HG02938 (cell line): ENCODE measurements around the gene CD80.
"Not testable (repeated sequence)": the region's sequence is repeated elsewhere in the genome, so short reads cannot be mapped to it uniquely, and the experiment has no call there.

Experiments
- ATAC-seq: cut with Tn5 transposase; IDR thresholded peaks from one replicate; pipeline ENCODE4 v1.9.1; 2021; ENCODE audit warnings: mild to moderate bottlenecking, moderate library complexity; ENCODE audit not compliant: unreplicated experiment

Gene CD80

GRCh38 chr3:119585208-119585607 lies 25.8 kb upstream of the CD80 start:
- no peak for ATAC-seq

DNA sequence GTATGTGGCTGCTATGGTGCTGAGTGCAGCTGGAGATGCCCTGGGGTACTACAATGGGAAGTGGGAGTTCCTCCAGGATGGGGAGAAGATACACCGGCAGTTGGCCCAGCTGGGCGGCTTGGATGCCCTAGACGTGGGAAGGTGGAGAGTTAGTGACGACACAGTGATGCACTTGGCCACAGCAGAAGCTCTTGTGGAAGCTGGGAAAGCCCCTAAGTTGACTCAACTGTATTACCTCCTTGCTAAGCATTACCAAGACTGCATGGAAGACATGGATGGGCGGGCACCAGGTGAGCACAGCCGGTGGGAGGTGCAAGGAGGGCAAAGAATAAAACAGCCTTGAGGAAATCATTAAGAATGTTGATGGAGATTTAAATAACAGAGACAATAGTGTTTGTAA lies 22.8 kb upstream of the CD80 start:
- peak; percentile 33 for ATAC-seq

GRCh38 chr3:119580067-119580760 lies 20.8 kb upstream of the CD80 start:
- ATAC-seq: peak; percentile 80

GRCh38 chr3:119579366-119580066 lies 20.1 kb upstream of the CD80 start, which contains the start of gene ADPRH:
ADPRH (plus strand) TSS chr3:119579492; CDS start chr3:119582170, 2,678 bp downstream.
- peak; percentile 48 for ATAC-seq

GRCh38 chr3:119575507-119575906 lies 16.1 kb upstream of the CD80 start:
- no peak for ATAC-seq

DNA sequence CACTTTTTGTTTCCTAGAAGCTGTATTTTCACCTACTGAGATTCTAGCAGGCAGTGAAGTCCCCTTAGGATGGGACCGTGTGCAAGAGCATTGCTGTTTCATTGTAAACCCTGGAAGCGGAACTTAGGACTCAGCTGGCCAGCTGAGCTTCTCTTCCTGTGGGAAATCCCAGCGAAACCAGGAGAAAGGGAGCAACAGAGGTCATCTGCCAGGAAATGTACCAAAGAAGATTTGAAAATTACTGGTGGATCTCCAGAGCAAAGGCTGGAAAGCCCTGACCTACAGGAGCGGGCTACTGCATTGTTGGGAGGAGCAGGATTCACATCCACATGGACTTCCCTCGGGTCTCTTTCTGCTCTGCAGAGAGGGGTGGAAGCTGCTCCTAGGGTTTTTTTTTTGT lies 12.3 kb upstream of the CD80 start:
- no peak for ATAC-seq

DNA sequence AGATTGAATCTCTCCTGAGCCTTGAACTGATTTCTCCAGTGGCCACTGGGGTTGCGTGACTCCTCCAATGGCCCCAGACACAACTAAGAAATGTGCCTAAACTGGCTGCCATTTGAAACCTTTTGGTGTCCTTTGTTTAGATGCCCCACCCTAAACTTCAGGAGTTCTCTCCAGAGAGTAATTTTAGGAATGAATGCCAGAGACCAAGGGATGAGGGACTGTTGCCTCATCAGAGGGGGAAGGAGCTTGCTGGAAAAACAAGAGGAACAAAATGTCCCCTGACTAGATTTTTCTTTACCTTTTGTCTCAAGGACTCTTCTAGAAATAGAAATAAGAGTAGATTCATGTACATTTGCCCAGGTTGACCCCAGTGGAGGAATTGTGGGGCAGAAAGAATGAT lies 11.8 kb upstream of the CD80 start:
- no peak for ATAC-seq

GRCh38 chr3:119570229-119570628 lies 10.8 kb upstream of the CD80 start:
- peak; percentile 54 for ATAC-seq

GRCh38 chr3:119569156-119569555 lies 9.7 kb upstream of the CD80 start:
- no peak for ATAC-seq

DNA sequence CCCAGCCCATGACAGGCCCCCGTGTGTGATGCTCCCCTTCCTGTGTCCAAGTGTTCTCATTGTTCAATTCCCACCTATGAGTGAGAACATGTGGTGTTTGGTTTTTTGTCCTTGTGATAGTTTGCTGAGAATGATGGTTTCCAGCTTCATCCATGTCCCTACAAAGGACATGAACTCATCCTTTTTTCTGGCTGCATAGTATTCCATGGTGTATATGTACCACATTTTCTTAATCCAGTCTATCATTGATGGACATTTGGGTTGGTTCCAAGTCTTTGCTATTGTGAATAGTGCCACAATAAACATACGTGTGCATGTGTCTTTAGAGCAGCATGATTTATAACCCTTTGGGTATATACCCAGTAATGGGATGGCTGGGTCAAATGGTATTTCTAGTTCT lies 3.9 kb upstream of the CD80 start:
- ATAC-seq: not testable (repeated sequence)

DNA sequence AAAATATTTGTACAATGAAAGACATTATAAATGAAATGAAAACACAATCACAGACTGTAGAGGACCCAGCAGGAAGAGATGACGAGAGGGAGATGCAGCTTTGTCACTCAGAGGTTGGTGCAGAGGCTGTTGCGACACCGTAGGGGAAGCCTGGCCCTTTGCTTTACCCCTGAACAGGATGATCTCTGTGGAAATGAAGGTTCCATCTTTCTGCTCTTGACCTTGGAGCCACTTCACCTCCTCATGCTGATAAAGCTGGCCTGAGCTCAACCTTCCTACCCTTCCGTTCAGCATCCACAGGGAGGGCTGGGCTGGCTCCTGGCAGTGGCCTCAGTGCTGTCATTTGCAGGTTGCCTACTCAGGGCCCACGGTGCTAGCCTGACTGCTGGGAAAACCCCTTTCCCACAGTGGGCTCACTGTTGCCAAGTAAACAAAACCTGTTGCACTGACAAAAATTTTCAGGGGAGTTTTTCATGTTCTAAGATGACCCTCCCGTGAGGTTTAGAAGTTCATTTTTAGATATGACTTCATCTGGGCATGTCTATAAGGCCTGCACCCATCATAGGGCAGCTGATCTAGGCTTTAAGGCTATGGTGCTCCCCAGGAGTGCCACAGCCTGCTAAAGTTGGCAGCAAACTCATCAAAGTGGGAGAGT lies 3.0 kb upstream of the CD80 start:
- peak; percentile 78 for ATAC-seq

DNA sequence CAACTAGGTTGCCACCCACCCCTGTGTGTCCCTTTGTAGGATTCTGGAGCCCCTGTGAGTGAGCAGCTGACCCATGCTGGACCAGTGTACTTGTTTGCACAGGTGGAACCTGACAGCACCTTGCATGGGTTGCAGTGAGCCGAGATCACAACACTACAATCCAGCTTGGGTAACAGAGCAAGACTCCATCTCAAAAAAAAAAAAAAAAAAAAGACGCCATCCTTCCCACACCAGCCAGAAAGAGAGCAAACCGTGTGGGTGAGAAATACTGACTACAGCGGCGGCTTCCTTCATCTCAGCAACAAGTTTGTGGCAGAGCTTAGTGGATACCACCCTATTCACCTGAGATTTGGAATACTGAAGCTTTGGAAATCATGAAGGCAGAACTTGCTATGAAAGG lies 746 bp upstream of the CD80 start:
- ATAC-seq: no peak

GRCh38 chr3:119558626-119559317 lies 642 bp downstream of the CD80 start:
- no peak for ATAC-seq

DNA sequence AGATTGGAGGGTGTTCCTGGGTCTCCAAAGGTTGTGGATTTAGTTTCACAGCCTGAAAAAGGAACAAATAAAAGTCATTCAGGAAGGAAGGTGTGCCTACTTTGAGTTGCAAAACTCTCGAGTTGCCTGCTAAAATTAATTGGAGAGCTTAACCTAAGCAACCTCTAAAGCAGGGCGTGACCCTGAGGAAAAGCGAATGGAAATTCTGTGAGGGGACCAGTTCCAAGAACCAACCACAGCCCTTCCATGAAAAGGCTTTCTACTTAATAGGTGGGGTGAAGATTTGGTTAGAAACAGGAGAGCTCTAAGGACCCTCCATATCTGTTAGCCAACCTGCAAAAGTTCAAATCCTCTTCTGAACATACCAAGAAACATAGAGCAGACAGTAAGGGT lies 1.5 kb downstream of the CD80 start:
- no peak for ATAC-seq

GRCh38 chr3:119557192-119557876 lies 2.1 kb downstream of the CD80 start:
- ATAC-seq: no peak

DNA sequence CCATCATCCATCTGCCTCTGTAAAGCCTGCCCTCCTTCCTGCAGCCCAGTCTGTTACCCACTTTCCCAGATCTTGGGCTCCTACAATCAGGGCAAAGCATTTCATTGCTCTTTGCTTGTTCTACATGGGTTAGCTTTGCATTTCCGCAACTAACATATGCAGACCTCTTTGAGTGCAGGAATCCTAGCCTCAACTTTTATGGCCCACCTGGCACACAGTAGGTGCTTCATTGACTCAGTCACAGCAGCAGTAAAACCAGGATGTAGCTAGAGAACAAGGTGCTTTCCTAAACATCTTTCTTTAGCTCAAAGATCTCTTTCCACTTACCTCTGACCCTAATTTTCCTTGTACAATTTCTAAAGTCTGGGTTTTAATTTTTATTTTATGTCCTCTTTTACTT lies 3.5 kb downstream of the CD80 start:
- no peak for ATAC-seq

DNA sequence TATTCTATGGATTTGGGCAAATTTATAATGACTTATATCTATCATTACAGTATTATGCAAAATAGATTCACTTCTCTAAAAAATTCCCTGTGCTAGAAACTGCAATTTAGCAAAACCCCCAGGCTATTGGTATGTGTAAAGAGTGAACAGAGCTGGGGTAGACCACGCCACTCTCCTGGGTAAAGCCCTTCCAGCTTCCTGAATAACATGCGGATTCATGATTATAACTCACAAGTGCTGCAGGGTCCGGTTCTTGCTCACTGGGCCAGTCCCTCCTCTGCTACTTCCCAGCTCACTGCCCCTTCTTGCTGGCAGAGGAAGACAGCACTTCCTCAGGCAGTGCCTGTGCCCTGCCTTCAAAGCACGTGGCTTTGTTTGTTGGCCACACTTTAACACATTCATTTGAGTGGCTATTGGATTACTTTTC lies 4.1 kb downstream of the CD80 start:
- ATAC-seq: no peak

- no peak for ATAC-seq
Measured at GRCh38 chr3:119553823-119554415, 5.5 kb downstream of the CD80 start.

DNA sequence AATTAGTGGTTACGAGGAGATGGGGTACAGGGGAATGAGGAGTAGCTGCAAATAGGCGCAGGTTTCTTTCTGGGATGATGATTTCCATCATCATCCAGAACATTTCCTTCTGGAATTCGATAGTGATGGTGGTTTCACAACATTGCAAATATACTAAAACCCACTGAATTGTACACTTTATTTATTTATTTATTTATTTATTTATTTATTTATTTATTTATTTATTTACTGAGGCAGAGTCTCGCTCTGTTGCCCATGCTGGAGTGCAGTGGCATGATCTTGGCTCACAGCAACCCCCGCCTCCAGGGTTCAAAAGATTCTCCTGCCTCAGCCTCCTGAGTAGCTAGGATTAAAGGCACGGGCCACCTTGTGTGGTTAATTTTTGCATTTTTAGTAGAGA lies 6.5 kb downstream of the CD80 start:
- ATAC-seq: not testable (repeated sequence)

DNA sequence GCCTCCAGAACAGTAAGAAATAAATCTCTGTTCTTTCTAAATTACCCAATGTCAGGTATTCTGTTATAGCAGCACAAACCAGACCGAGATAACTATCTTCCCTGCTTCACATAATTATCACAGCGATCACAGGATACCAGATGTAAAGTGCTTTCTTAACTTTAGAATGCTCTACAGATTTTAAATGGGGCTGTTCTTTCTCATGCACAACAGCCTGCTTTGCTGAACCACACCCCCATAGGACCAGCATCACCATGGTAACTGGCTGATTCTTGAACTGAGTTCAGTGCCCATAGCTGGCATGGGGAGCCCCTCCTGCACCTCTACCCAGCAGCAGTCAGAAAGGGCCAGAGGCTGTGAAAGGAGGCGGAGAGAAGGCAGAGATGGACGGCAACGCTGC lies 7.8 kb downstream of the CD80 start:
- no peak for ATAC-seq
